HepG2 (cell line): ENCODE measurements around the gene ELP5. TPM values are rescaled to one million over a fixed set of nuclear protein-coding genes. Genes with fewer than 3 reads are reported as not detected.

Experiments used
- ATAC-seq: fragments of 200-7000 bp; cut with Tn5 transposase; 3 replicates; pipeline ENCODE4 v1.9.1; 2020; ENCODE audit warnings: mild to moderate bottlenecking, moderate library complexity
- BruUV-seq: library from RNA; stranded (reverse); fragments of 400-500 nt; replicated peaks from 2 replicates; lab custom pipeline; 2021; lab: Mats Ljungman, UMichigan
- CTCF ChIA-PET: fragments of 300-600 bp; formaldehyde crosslinking; extraction: SDS; loops from one replicate; lab custom pipeline; 2021; ENCODE audit warnings: low total read pairs, inconsistent platforms, low intra/inter-chr PET ratio; lab: Yijun Ruan, JAX
- POLR2A ChIA-PET: fragments of 350-600 bp; sonication (Branson Sonifier 250); formaldehyde crosslinking; loops from one replicate; lab custom pipeline; 2020; ENCODE audit warnings: antibody characterized with exemption, inconsistent platforms; lab: Yijun Ruan, JAX
- DNase-seq: peaks from one replicate; pipeline ENCODE4 v3.0.0-alpha.2; 2015; ENCODE audit warnings: low spot score
- FAIRE-seq: peaks from 3 replicates; lab custom pipeline; 2011; peaks lifted over from hg19 to GRCh38; lab: Jason Lieb, UNC
- H2AFZ ChIP-seq: one replicate; pipeline ENCODE4 v1.6.1; 2011; ENCODE audit warnings: low read length, inconsistent platforms
- H3K27ac ChIP-seq: fragments of 300-600 bp; 3 replicates; pipeline ENCODE4 v1.8.0; 2011; ENCODE audit warnings: mixed run types, mild to moderate bottlenecking, mixed read lengths, low read length, inconsistent platforms; ENCODE audit not compliant: insufficient read depth; ENCODE audit errors: extremely low read length
- H3K27me3 ChIP-seq, 2 experiments: fragments of 200-600 bp in 1 of 2; 2 replicates in 1 of 2; 3 replicates in 1 of 2; pipeline versions ENCODE4 v1.6.0 to v1.8.0; 2011; ENCODE audit warnings: low read length in 2 of 2, mild to moderate bottlenecking in 2 of 2, moderate library complexity in 2 of 2, inconsistent platforms in 1 of 2; ENCODE audit not compliant: insufficient read depth in 2 of 2, control insufficient read depth in 1 of 2
- H3K36me3 ChIP-seq, 2 experiments: fragments of 200-600 bp in 1 of 2; replicated peaks in 1 of 2; 2 replicates in 1 of 2; 3 replicates in 1 of 2; pipeline versions ENCODE4 v1.5.1 to v1.8.0; 2011; ENCODE audit warnings: low read length in 2 of 2, inconsistent platforms in 1 of 2; ENCODE audit not compliant: insufficient read depth in 2 of 2, control insufficient read depth in 1 of 2
- H3K4me1 ChIP-seq: 2 replicates; pipeline ENCODE4 v1.5.1; 2012; ENCODE audit warnings: low read length, inconsistent platforms; ENCODE audit not compliant: insufficient read depth
- H3K4me2 ChIP-seq: 2 replicates; pipeline ENCODE4 v1.6.0; 2011; ENCODE audit warnings: low read depth, low read length, inconsistent platforms
- H3K4me3 ChIP-seq, 3 experiments: fragments of 200-600 bp in 1 of 3; sonication (generic), shearing (Covaris generic) in 1 of 3; replicated peaks in 1 of 3; 2 replicates each; pipeline ENCODE4 v1.5.1; 2011 to 2016; ENCODE audit warnings: low read length in 3 of 3, inconsistent platforms in 2 of 3, low read depth in 2 of 3, mild to moderate bottlenecking in 2 of 3, control low read depth in 1 of 3, mixed read lengths in 1 of 3; ENCODE audit not compliant: insufficient read depth in 1 of 3
- H3K79me2 ChIP-seq: one replicate; pipeline ENCODE4 v1.6.1; 2011; ENCODE audit warnings: low read length, inconsistent platforms; ENCODE audit not compliant: insufficient read depth
- H3K9ac ChIP-seq: 2 replicates; pipeline ENCODE4 v1.6.0; 2011; ENCODE audit warnings: mild to moderate bottlenecking, low read depth, low read length, inconsistent platforms; ENCODE audit not compliant: insufficient read depth
- H3K9me3 ChIP-seq: 2 replicates; pipeline ENCODE4 v1.5.1; 2012; ENCODE audit warnings: mild to moderate bottlenecking, low read length
- H4K20me1 ChIP-seq: 2 replicates; pipeline ENCODE4 v1.6.0; 2011; ENCODE audit warnings: inconsistent platforms, mild to moderate bottlenecking, low read length, moderate library complexity; ENCODE audit not compliant: insufficient read depth
- BORCS8-MEF2B ChIP-seq: sonication (generic); formaldehyde crosslinking; IDR thresholded peaks from 2 replicates; pipeline ENCODE4 v1.8.0; 2022; ENCODE audit warnings: mild to moderate bottlenecking, missing genetic modification reagents
- CBX1 ChIP-seq: IDR thresholded peaks from one replicate; pipeline ENCODE4 v1.6.1; 2016; ENCODE audit warnings: antibody characterized with exemption, low read depth
- CEBPG ChIP-seq: IDR thresholded peaks from 2 replicates; pipeline ENCODE4 v1.6.1; 2016
- GLI4 ChIP-seq: sonication (generic); formaldehyde crosslinking; IDR thresholded peaks from 2 replicates; pipeline ENCODE4 v1.5.1; 2020; ENCODE audit warnings: missing genetic modification reagents, mild to moderate bottlenecking, moderate library complexity, borderline replicate concordance
- MATR3 ChIP-seq: sonication (generic); formaldehyde crosslinking; IDR thresholded peaks from 2 replicates; pipeline ENCODE4 v1.4.0; 2020; ENCODE audit warnings: missing genetic modification reagents
- MYNN ChIP-seq: sonication (generic); formaldehyde crosslinking; IDR thresholded peaks from 2 replicates; pipeline ENCODE4 v1.4.0; 2020; ENCODE audit warnings: mild to moderate bottlenecking, low read depth, missing genetic modification reagents
- RERE ChIP-seq: IDR thresholded peaks from 2 replicates; pipeline ENCODE4 v1.6.1; 2016; ENCODE audit warnings: low read depth, missing genetic modification reagents, missing compliant biosample characterization
- SAP130 ChIP-seq: IDR thresholded peaks from 2 replicates; pipeline ENCODE4 v1.6.1; 2016; ENCODE audit warnings: low read depth
- ZNF205 ChIP-seq: IDR thresholded peaks from 2 replicates; pipeline ENCODE4 v1.6.1; 2018; ENCODE audit warnings: missing biosample characterization, missing genetic modification reagents
- ZNF546 ChIP-seq: sonication (generic); formaldehyde crosslinking; conservative IDR thresholded peaks from 2 replicates; pipeline ENCODE4 v1.8.1; 2023; ENCODE audit warnings: mild to moderate bottlenecking, missing genetic modification reagents
- ZNF75D ChIP-seq: sonication (generic); formaldehyde crosslinking; IDR thresholded peaks from 2 replicates; pipeline ENCODE4 v1.8.1; 2023; ENCODE audit warnings: missing genetic modification reagents, mild to moderate bottlenecking, borderline replicate concordance
- ZNF766 ChIP-seq: sonication (generic); formaldehyde crosslinking; IDR thresholded peaks from 2 replicates; pipeline ENCODE4 v1.5.0; 2020; ENCODE audit warnings: missing genetic modification reagents, borderline replicate concordance
- ZSCAN25 ChIP-seq: sonication (generic); formaldehyde crosslinking; IDR thresholded peaks from 2 replicates; pipeline ENCODE4 v1.8.0; 2022; ENCODE audit warnings: mild to moderate bottlenecking, missing genetic modification reagents
- WGBS: methylation state at CpG from one replicate; pipeline ENCODE4 v1.1.6; 2017; ENCODE audit warnings: low lambda C conversion rate; 5-methylcytosine and 5-hydroxymethylcytosine counted together
- in situ Hi-C: cut with HindIII; loops from 2 replicates; pipeline ENCODE4 v1.10.0; 2017; ENCODE audit warnings: low pct_unique_long_range_greater_than_20kb; ENCODE audit not compliant: extremely low pct_ligation_motif_present
- intact Hi-C: fragments of 100-400 bp; cut with micrococcal nuclease; formaldehyde crosslinking; loops from one replicate; pipeline ENCODE4 v1.10.0; 2022; ENCODE audit not compliant: unreplicated experiment
- polyA plus RNA-seq, 8 experiments: library from polyadenylated mRNA; depleted of rRNA in 3 of 8; stranded (reverse) in 7 of 8; unstranded in 1 of 8; fragments of >200 nt; fragmentation: Illumina TruSeq in 4 of 8; extraction: Trizol in 4 of 8; gene quantifications; 2 replicates each; pipeline versions ENCODE4 v1.2.1 to v1.2.3, GENCODE V29; 2011 to 2016; ENCODE audit warnings: low read depth in 4 of 8, missing spikeins in 1 of 8, mixed read lengths in 1 of 8; ENCODE audit not compliant: insufficient read depth in 1 of 8
- total RNA-seq, 5 experiments: library from RNA; depleted of rRNA; stranded (reverse); fragments of >200 nt; fragmentation: Illumina TruSeq; extraction: Trizol; gene quantifications; 2 replicates each; pipeline ENCODE4 v1.2.3, GENCODE V29; 2016; ENCODE audit warnings: low read depth in 1 of 5

ELP5 gene
- total and polyA plus RNA-seq, 2 of the 13 experiments (the other 11 are each of a cell fraction or from before 2014, with no cell fraction given): 67.6 to 69.8 TPM

GRCh38 chr17:7251661-7252175, 297 bp upstream of the ELP5 start, which contains the start of gene CTDNEP1 (continued):
- no peak for TF ChIP-seq RERE (CRISPR knock-in tag)
- TF ChIP-seq MYNN (CRISPR knock-in tag): no peak
- TF ChIP-seq BORCS8-MEF2B: no peak
- no peak for TF ChIP-seq CBX1

GRCh38 chr17:7253082-7253481, 1.1 kb downstream of the ELP5 start:
- DNase-seq (no peak), FAIRE-seq (no peak), ATAC-seq (no peak)
- POLR2A ChIA-PET: no interaction called here
- H3K27me3 ChIP-seq: peaks cover 0 to 2% of the 10 kb centered on the region in 2 experiments; a peak in 1 of 5 replicates
- H2AFZ ChIP-seq: no peak overlapping the region
- peak overlapping the region; percentile 99 for H3K27ac ChIP-seq
- peaks cover 8 to 13% of the 10 kb centered on the region in 2 experiments; a peak in 4 of 5 replicates for H3K36me3 ChIP-seq
- in situ Hi-C loops: no loop called here
- H3K79me2 ChIP-seq: peaks cover 44% of the 10 kb centered on the region
- peak overlapping the region; percentile 96 for H3K9ac ChIP-seq
- H3K4me2 ChIP-seq: peak overlapping the region; percentile 91
- 41% methylated on average over 5 of the region's 5 CpGs for WGBS
- H3K4me3 ChIP-seq: peak overlapping the region; percentile 78 to 95 (median 87)
- BruUV-seq: no TSS peak
- CTCF ChIA-PET: interaction anchor here (1.5 kb wide), 1 partner anchor 43 kb away, joined by 4 read pairs; no protein-coding TSS in a partner anchor
- no peaks in the 10 kb centered on the region for H4K20me1 ChIP-seq
- H3K4me1 ChIP-seq: peaks cover 49% of the 10 kb centered on the region
- intact Hi-C loops: no loop called here
- no peaks in the 10 kb centered on the region for H3K9me3 ChIP-seq
- TF ChIP-seq ZNF205 (CRISPR knock-in tag) (peak; percentile 51; the same call in 1 of the 2 replicates), MATR3 (CRISPR knock-in tag) (no peak), GLI4 (CRISPR knock-in tag) (0 out of 2 replicates have a peak, but pooled peaks have one; percentile 5), ZNF546 (no peak), CEBPG (CRISPR knock-in tag) (no peak), ZSCAN25 (no peak), ZNF75D (CRISPR knock-in tag) (no peak), SAP130 (CRISPR knock-in tag) (no peak), ZNF766 (CRISPR knock-in tag) (0 out of 2 replicates have a peak, but pooled peaks have one; percentile 2)
